HG03103 (cell line): Measurements from ENCODE around the gene MRPL52.
"Not testable (repeated sequence)": the region's sequence is repeated elsewhere in the genome, so short reads cannot be mapped to it uniquely, and the experiment has no call there.

Experiments used
- ATAC-seq: cut with Tn5 transposase; IDR thresholded peaks from one replicate; pipeline ENCODE4 v1.9.1; 2021; ENCODE audit warnings: low read depth; ENCODE audit not compliant: unreplicated experiment

The MRPL52 gene

GRCh38 chr14:22837750-22838538, 8.3 kb downstream of the MRPL52 start:
- ATAC-seq: no peak

- ATAC-seq: no peak
Measured at GRCh38 chr14:22838631-22839041, 8.9 kb downstream of the MRPL52 start.

- ATAC-seq: no peak
Measured at GRCh38 chr14:22839159-22839779, 9.6 kb downstream of the MRPL52 start.

- no peak for ATAC-seq
Measured at GRCh38 chr14:22841311-22841710, 11.6 kb downstream of the MRPL52 start.

- ATAC-seq: no peak
Measured at GRCh38 chr14:22841769-22842168, 12.1 kb downstream of the MRPL52 start.

- ATAC-seq: no peak
Measured at GRCh38 chr14:22842211-22843122, 12.8 kb downstream of the MRPL52 start.

GRCh38 chr14:22843123-22843925, 13.6 kb downstream of the MRPL52 start:
- ATAC-seq: no peak

GRCh38 chr14:22844221-22845102, 14.8 kb downstream of the MRPL52 start:
- no peak for ATAC-seq

GRCh38 chr14:22845103-22845394, 15.4 kb downstream of the MRPL52 start:
- no peak for ATAC-seq

- no peak for ATAC-seq
Measured at GRCh38 chr14:22845821-22846625, 16.3 kb downstream of the MRPL52 start.

GRCh38 chr14:22846811-22847307, 17.2 kb downstream of the MRPL52 start:
- ATAC-seq: no peak

- ATAC-seq: no peak
Measured at GRCh38 chr14:22847661-22848341, 18.1 kb downstream of the MRPL52 start.

- no peak for ATAC-seq
Measured at GRCh38 chr14:22848351-22849164, 18.9 kb downstream of the MRPL52 start.

GRCh38 chr14:22849212-22849819, 19.6 kb downstream of the MRPL52 start:
- no peak for ATAC-seq

GRCh38 chr14:22850944-22851764, 21.5 kb downstream of the MRPL52 start:
- ATAC-seq: no peak

GRCh38 chr14:22852178-22852577, 22.5 kb downstream of the MRPL52 start:
- ATAC-seq: not testable (repeated sequence)
